ENCODE data around the gene MED29.

GRCh38 chr19:39422020-39422419, 30.8 kb downstream of the MED29 start:
- TF ChIP-seq CTCF (IDR thresholded peaks at IDR 0.05), result no peak
- TF ChIP-seq POLR2A (IDR thresholded peaks at IDR 0.05), result no peak

Measured in ovary (tissue), 3 donors.